H1 (cell line): ENCODE data around the gene KIF13A. TPM values are rescaled to one million over a fixed set of nuclear protein-coding genes. Genes with fewer than 3 reads are reported as not detected.

ENCODE experiments used
- CTCF ChIA-PET: fragments of 300-600 bp; sonication (Branson Sonifier 250); formaldehyde crosslinking; loops from one replicate; lab custom pipeline; 2021; ENCODE audit not compliant: partially characterized antibody; lab: Charles Lee
- POLR2A ChIA-PET: fragments of 300-600 bp; sonication (Branson Sonifier 250); formaldehyde crosslinking; loops from one replicate; lab custom pipeline; 2021; ENCODE audit warnings: inconsistent platforms; ENCODE audit not compliant: partially characterized antibody; lab: Charles Lee
- DNase-seq, 2 experiments: peaks; one replicate each; pipeline versions ENCODE4 v3.0.0 to v3.0.0-alpha.2; 2010 to 2022; ENCODE audit warnings: low spot score in 2 of 2, low read depth in 1 of 2, mixed read lengths in 1 of 2
- FAIRE-seq: peaks from 2 replicates; lab custom pipeline; 2011; peaks lifted over from hg19 to GRCh38; lab: Jason Lieb, UNC
- H2AFZ ChIP-seq: 2 replicates; pipeline ENCODE4 v1.8.1; 2012; ENCODE audit warnings: low read length, inconsistent platforms
- H2AK5ac ChIP-seq: 2 replicates; pipeline ENCODE4 v1.6.1; 2013; ENCODE audit warnings: low read depth, low read length
- H2BK120ac ChIP-seq: replicated peaks from 2 replicates; pipeline ENCODE3; 2013; ENCODE audit warnings: low read depth, low read length, inconsistent platforms
- H2BK12ac ChIP-seq: 2 replicates; pipeline ENCODE4 v1.6.1; 2013; ENCODE audit warnings: low read depth, low read length
- H2BK15ac ChIP-seq: 2 replicates; pipeline ENCODE4 v1.6.1; 2013; ENCODE audit warnings: low read length
- H2BK20ac ChIP-seq: 2 replicates; pipeline ENCODE4 v1.6.1; 2013; ENCODE audit warnings: low read length
- H2BK5ac ChIP-seq: 2 replicates; pipeline ENCODE4 v1.6.1; 2013; ENCODE audit warnings: low read depth, low read length
- H3K14ac ChIP-seq: 2 replicates; pipeline ENCODE4 v1.6.1; 2013; ENCODE audit warnings: inconsistent platforms; ENCODE audit not compliant: insufficient read length
- H3K18ac ChIP-seq: 2 replicates; pipeline ENCODE4 v1.6.1; 2013; ENCODE audit warnings: low read length; ENCODE audit errors: extremely low read depth
- H3K23ac ChIP-seq: 2 replicates; pipeline ENCODE4 v1.6.1; 2013; ENCODE audit warnings: inconsistent platforms; ENCODE audit not compliant: insufficient read length
- H3K23me2 ChIP-seq: 2 replicates; pipeline ENCODE4 v1.6.1; 2013; ENCODE audit warnings: low read depth, low read length
- H3K27ac ChIP-seq: 2 replicates; pipeline ENCODE4 v1.6.1; 2011; ENCODE audit warnings: low read depth, low read length, inconsistent platforms
- H3K27me3 ChIP-seq, 4 experiments: replicated peaks in 1 of 4; 1 replicate in 1 of 4; 2 replicates in 3 of 4; pipeline versions ENCODE4 v1.6.1 to v1.8.1; 2011 to 2013; ENCODE audit warnings: low read length in 3 of 4, mild to moderate bottlenecking in 3 of 4, inconsistent platforms in 2 of 4, mixed read lengths in 2 of 4, moderate library complexity in 1 of 4; ENCODE audit not compliant: control insufficient read depth in 3 of 4, insufficient read depth in 3 of 4; ENCODE audit errors: extremely low read depth in 1 of 4
- H3K36me3 ChIP-seq, 4 experiments: 2 replicates each; pipeline versions ENCODE4 v1.6.1 to v1.8.1; 2011 to 2013; ENCODE audit warnings: mild to moderate bottlenecking in 4 of 4, low read length in 3 of 4, moderate library complexity in 2 of 4, control low read depth in 1 of 4, inconsistent platforms in 1 of 4; ENCODE audit not compliant: insufficient read depth in 4 of 4, control insufficient read depth in 2 of 4
- H3K4ac ChIP-seq: replicated peaks from 2 replicates; pipeline ENCODE3; 2013; ENCODE audit warnings: low read length, low read depth, mixed read lengths, inconsistent platforms; ENCODE audit not compliant: insufficient read length
- H3K4me1 ChIP-seq, 4 experiments: replicated peaks in 1 of 4; 1 replicate in 1 of 4; 2 replicates in 3 of 4; pipeline versions ENCODE4 v1.6.1 to v1.8.1; 2011 to 2013; ENCODE audit warnings: low read length in 3 of 4, inconsistent platforms in 2 of 4, mixed read lengths in 1 of 4; ENCODE audit not compliant: insufficient read depth in 4 of 4, control insufficient read depth in 3 of 4
- H3K4me2 ChIP-seq, 2 experiments: 2 replicates each; pipeline versions ENCODE4 v1.6.1 to v1.8.1; 2011 to 2013; ENCODE audit warnings: low read depth in 2 of 2, low read length in 2 of 2, control low read depth in 1 of 2, inconsistent platforms in 1 of 2, mild to moderate bottlenecking in 1 of 2; ENCODE audit not compliant: insufficient read depth in 1 of 2
- H3K4me3 ChIP-seq, 4 experiments: fragments of 200-600, 300-600 bp in 1 of 4; sonication (generic), shearing (Covaris generic), sonication (Bioruptor Twin) in 1 of 4; 2 replicates each; pipeline versions ENCODE4 v1.5.1 to v1.8.1; 2011 to 2016; ENCODE audit warnings: low read length in 4 of 4, low read depth in 3 of 4, control low read depth in 2 of 4, inconsistent platforms in 2 of 4, mild to moderate bottlenecking in 2 of 4, mixed read lengths in 1 of 4, moderate library complexity in 1 of 4; ENCODE audit not compliant: insufficient read depth in 2 of 4; ENCODE audit errors: extremely low read depth in 1 of 4
- H3K56ac ChIP-seq: replicated peaks from 2 replicates; pipeline ENCODE3; 2013; ENCODE audit warnings: low read depth, mild to moderate bottlenecking, mixed read lengths, low read length, inconsistent platforms; ENCODE audit not compliant: insufficient read length
- H3K79me1 ChIP-seq: 2 replicates; pipeline ENCODE4 v1.6.1; 2013; ENCODE audit warnings: low read depth, low read length, control low read depth
- H3K79me2 ChIP-seq, 2 experiments: 2 replicates each; pipeline versions ENCODE4 v1.6.1 to v1.8.1; 2012 to 2013; ENCODE audit warnings: low read length in 2 of 2, mild to moderate bottlenecking in 2 of 2, inconsistent platforms in 1 of 2; ENCODE audit not compliant: insufficient read depth in 2 of 2, control insufficient read depth in 1 of 2
- H3K9ac ChIP-seq, 4 experiments: replicated peaks in 1 of 4; 1 replicate in 1 of 4; 2 replicates in 3 of 4; pipeline versions ENCODE4 v1.6.1 to v1.8.1; 2011 to 2013; ENCODE audit warnings: low read depth in 3 of 4, low read length in 3 of 4, control low read depth in 2 of 4, mild to moderate bottlenecking in 2 of 4, moderate library complexity in 2 of 4, inconsistent platforms in 1 of 4; ENCODE audit errors: extremely low read depth in 1 of 4
- H3K9me3 ChIP-seq, 2 experiments: 2 replicates each; pipeline versions ENCODE4 v1.6.1 to v1.8.1; 2012 to 2013; ENCODE audit warnings: mild to moderate bottlenecking in 2 of 2, moderate library complexity in 2 of 2, control low read depth in 1 of 2, inconsistent platforms in 1 of 2, low read depth in 1 of 2, low read length in 1 of 2, mixed read lengths in 1 of 2; ENCODE audit not compliant: insufficient read depth in 2 of 2
- H4K20me1 ChIP-seq, 2 experiments: replicated peaks in 1 of 2; 2 replicates each; pipeline versions ENCODE3 to v1.8.1; 2011 to 2013; ENCODE audit warnings: inconsistent platforms in 2 of 2, low read length in 2 of 2, mild to moderate bottlenecking in 1 of 2; ENCODE audit not compliant: insufficient read depth in 2 of 2, control insufficient read depth in 1 of 2
- H4K5ac ChIP-seq: 2 replicates; pipeline ENCODE4 v1.6.1; 2013; ENCODE audit warnings: low read length, low read depth, mixed read lengths, inconsistent platforms; ENCODE audit not compliant: insufficient read length
- H4K8ac ChIP-seq: 2 replicates; pipeline ENCODE4 v1.8.0; 2013; ENCODE audit warnings: mild to moderate bottlenecking, moderate library complexity, low read length, inconsistent platforms; ENCODE audit not compliant: insufficient read depth; ENCODE audit errors: extremely low read depth
- H4K91ac ChIP-seq: replicated peaks from 2 replicates; pipeline ENCODE3; 2013; ENCODE audit warnings: low read length, mixed read lengths, inconsistent platforms; ENCODE audit not compliant: insufficient read length
- EP300 ChIP-seq, 2 experiments: IDR thresholded peaks; 1 replicate in 1 of 2; 2 replicates in 1 of 2; pipeline ENCODE4 v1.6.1; 2011 to 2012; ENCODE audit warnings: low read depth in 2 of 2, low read length in 2 of 2, mild to moderate bottlenecking in 2 of 2, borderline replicate concordance in 1 of 2, inconsistent platforms in 1 of 2, moderate library complexity in 1 of 2
- NRF1 ChIP-seq: IDR thresholded peaks from 2 replicates; pipeline ENCODE4 v1.6.1; 2011; ENCODE audit warnings: mild to moderate bottlenecking, low read depth, low read length, improper control_type of control experiment
- POLR2A ChIP-seq, 2 experiments: IDR thresholded peaks; 1 replicate in 1 of 2; 2 replicates in 1 of 2; pipeline ENCODE4 v1.6.1; 2011; ENCODE audit warnings: low read depth in 2 of 2, low read length in 2 of 2, mild to moderate bottlenecking in 2 of 2; ENCODE audit errors: control extremely low read depth in 1 of 2
- TCF12 ChIP-seq: IDR thresholded peaks from 2 replicates; pipeline ENCODE4 v1.6.1; 2011; ENCODE audit warnings: low read depth, mild to moderate bottlenecking, low read length
- USF2 ChIP-seq: IDR thresholded peaks from 2 replicates; pipeline ENCODE4 v1.6.1; 2011; ENCODE audit warnings: low read length, improper control_type of control experiment
- polyA plus RNA-seq, 7 experiments: library from polyadenylated mRNA; depleted of rRNA in 3 of 7; stranded (reverse) in 5 of 7; unstranded in 2 of 7; fragments of >200 nt in 5 of 7; fragments of 200-250 nt in 2 of 7; gene quantifications; 1 replicate in 5 of 7; 2 replicates in 1 of 7; 4 replicates in 1 of 7; pipeline versions ENCODE4 v1.2.1 to v1.2.3, GENCODE V29; 2011 to 2013; ENCODE audit warnings: missing spikeins in 2 of 7, mixed read lengths in 2 of 7
- total RNA-seq: library from RNA; stranded (reverse); fragmentation: NEBNext Ultra II Directional; extraction: Animal tissue kit (Norgen Biotek cat#: 25700); gene quantifications from 2 replicates; pipeline ENCODE4 v1.2.1, GENCODE V29; 2021

The KIF13A gene
- total and polyA plus RNA-seq, 2 of the 8 experiments (the other 6 are each of a cell fraction or from before 2014, with no cell fraction given) = 14.7 to 40.8 TPM

DNA sequence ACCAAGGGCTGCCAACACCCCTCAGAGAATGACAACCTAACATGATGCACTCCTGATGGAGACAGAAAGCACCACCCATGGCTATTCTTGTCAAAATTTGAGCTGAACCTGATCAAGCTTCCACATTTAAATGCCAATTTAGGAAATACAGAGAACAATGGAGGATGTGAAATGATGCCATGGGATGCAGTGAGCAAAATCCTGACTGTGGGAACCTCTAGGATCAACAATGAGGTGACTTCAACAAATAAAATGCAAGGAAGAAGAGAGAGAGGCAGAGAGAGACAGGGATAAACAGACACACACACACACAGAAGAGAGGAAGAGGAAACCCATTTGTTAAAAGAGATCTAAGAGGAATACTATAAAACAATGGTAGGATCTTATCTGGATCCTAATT is 161.1 kb downstream of the KIF13A start:
- no peaks in the 10 kb centered on the region for H3K79me2 ChIP-seq
- H2AFZ ChIP-seq = no peak overlapping the region
- H3K4me2 ChIP-seq = no peak overlapping the region
- no peak overlapping the region for H3K18ac ChIP-seq
- no peaks in the 10 kb centered on the region for H3K9me3 ChIP-seq
- no peak overlapping the region for H3K56ac ChIP-seq
- POLR2A ChIA-PET = no interaction called here
- CTCF ChIA-PET = interaction anchor here (1.8 to 2.1 kb wide), 3 partner anchors 9 to 23 kb away, joined by 5 to 6 read pairs (median 5); no protein-coding TSS in a partner anchor
- H2BK15ac ChIP-seq = no peak overlapping the region
- no peaks in the 10 kb centered on the region for H3K4me1 ChIP-seq
- no peak overlapping the region for H3K27ac ChIP-seq
- H3K23me2 ChIP-seq = no peaks in the 10 kb centered on the region; the same call in 1 of the 2 replicates
- H2BK5ac ChIP-seq = no peak overlapping the region
- H4K20me1 ChIP-seq = no peaks in the 10 kb centered on the region
- no peak overlapping the region for H3K14ac ChIP-seq
- FAIRE-seq = no peak
- no peak overlapping the region for H2AK5ac ChIP-seq
- no peaks in the 10 kb centered on the region for H3K79me1 ChIP-seq
- no peaks in the 10 kb centered on the region for H3K27me3 ChIP-seq
- no peak overlapping the region for H3K23ac ChIP-seq
- H4K5ac ChIP-seq = no peak overlapping the region
- H2BK20ac ChIP-seq = no peak overlapping the region
- no peak overlapping the region for H3K4me3 ChIP-seq
- TF ChIP-seq TCF12 (no peak), EP300 (IDR thresholded peaks at IDR 0.05; ENCODE audit: borderline replicate concordance in 1 of 2, low read depth in 2 of 2, low read length in 2 of 2) (no peak), POLR2A (IDR thresholded peaks at IDR 0.05; ENCODE audit: control extremely low read depth in 1 of 2, low read depth in 2 of 2, low read length in 2 of 2) (no peak), USF2 (no peak), NRF1 (no peak)
- no peak overlapping the region for H3K4ac ChIP-seq
- H4K91ac ChIP-seq = no peak overlapping the region
- no peak overlapping the region for H2BK120ac ChIP-seq
- no peak overlapping the region for H4K8ac ChIP-seq
- H2BK12ac ChIP-seq = no peak overlapping the region
- peaks cover 2 to 49% (median 32%) of the 10 kb centered on the region in 4 experiments; a peak in 7 of 8 replicates for H3K36me3 ChIP-seq
- no peak overlapping the region for H3K9ac ChIP-seq
- no peak for DNase-seq
